GM12864 (cell line): ENCODE measurements around the gene PUM1.
"Not testable (repeated sequence)": the region's sequence is repeated elsewhere in the genome, so short reads cannot be mapped to it uniquely, and the experiment has no call there.

ENCODE experiments used
- DNase-seq: peaks from one replicate; pipeline ENCODE4 v3.0.0-alpha.2; 2011; ENCODE audit warnings: low read depth
- H3K4me3 ChIP-seq: 2 replicates; pipeline ENCODE4 v1.5.1; 2011; ENCODE audit warnings: mild to moderate bottlenecking, low read depth, low read length, control low read depth
- TF ChIP-seq, protein P1 (sequence below): IDR thresholded peaks from 2 replicates; pipeline ENCODE4 v1.5.1; 2011; ENCODE audit warnings: low read depth, mild to moderate bottlenecking, moderate library complexity, low read length, control low read depth, inconsistent platforms; ENCODE audit errors: missing control alignments

The PUM1 gene

DNA sequence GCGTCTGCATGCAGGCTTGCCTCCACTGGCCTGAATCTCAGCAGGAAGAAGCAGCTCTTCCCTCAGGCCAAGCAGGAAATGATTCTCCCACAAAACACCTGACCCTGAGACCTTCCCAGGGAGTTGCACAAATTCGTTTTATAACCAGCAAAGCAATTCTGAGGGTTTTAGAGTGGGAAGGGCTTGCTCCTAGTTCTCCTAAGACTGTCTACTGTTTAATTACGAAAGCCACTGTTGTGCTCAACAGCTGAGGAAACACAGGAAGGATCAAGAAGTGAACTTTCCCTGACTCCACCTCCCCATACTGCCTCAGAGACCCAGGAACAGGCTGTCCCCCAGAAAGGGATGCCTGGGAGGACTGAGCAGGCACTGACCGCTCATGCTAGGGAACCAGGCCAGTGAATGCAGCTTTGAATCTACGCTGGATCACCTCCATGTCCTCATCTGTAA lies 37.0 kb upstream of the PUM1 start:
- TF ChIP-seq, protein P1, sequence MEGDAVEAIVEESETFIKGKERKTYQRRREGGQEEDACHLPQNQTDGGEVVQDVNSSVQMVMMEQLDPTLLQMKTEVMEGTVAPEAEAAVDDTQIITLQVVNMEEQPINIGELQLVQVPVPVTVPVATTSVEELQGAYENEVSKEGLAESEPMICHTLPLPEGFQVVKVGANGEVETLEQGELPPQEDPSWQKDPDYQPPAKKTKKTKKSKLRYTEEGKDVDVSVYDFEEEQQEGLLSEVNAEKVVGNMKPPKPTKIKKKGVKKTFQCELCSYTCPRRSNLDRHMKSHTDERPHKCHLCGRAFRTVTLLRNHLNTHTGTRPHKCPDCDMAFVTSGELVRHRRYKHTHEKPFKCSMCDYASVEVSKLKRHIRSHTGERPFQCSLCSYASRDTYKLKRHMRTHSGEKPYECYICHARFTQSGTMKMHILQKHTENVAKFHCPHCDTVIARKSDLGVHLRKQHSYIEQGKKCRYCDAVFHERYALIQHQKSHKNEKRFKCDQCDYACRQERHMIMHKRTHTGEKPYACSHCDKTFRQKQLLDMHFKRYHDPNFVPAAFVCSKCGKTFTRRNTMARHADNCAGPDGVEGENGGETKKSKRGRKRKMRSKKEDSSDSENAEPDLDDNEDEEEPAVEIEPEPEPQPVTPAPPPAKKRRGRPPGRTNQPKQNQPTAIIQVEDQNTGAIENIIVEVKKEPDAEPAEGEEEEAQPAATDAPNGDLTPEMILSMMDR, result no peak
- no peak overlapping the region for H3K4me3 ChIP-seq
- DNase-seq, result no peak

DNA sequence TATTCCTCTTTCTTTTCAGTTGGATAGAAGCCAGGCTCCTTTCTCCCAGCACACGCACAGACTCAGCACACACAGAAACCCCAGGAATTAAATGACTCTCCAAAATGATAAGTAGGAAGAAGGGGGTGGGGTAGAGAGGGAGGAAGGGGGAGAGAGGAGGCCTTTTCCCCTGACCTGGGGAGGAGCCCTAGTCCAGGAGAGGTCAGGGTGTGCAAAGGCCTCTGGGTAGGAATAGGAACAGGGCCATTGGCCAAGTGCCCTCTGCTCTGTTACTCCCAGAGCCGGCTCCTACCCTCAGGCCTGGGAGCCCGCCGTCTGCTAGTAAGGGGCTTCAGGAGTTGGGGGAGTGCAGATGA lies 35.6 kb upstream of the PUM1 start:
- TF ChIP-seq, protein P1, result no peak
- H3K4me3 ChIP-seq, result no peak overlapping the region
- no peak for DNase-seq

- H3K4me3 ChIP-seq, result no peak overlapping the region
- DNase-seq, result no peak
- TF ChIP-seq, protein P1, result no peak
Measured at GRCh38 chr1:31099293-31100032, 33.9 kb upstream of the PUM1 start.

DNA sequence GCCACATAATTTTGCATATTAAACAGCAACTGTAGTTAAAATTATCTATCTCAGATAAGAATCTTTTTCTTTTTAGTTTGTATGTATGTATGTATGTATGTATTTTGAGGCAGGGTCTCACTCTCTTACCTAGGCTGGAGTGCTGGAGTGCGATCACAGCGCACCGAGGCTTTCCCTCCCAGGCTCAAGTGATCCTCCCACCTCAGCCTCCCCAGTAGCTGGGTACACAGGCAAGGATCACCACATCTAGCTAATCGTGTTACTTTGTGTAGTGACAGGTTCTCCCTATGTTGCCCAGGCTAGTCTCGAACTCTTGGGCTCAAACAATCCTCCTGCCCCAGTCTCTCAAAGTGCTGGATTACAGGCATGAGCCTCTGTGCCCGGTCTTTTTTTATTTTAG lies 30.5 kb upstream of the PUM1 start:
- TF ChIP-seq, protein P1, result no peak
- H3K4me3 ChIP-seq, result no peak overlapping the region

GRCh38 chr1:31095298-31095981 lies 29.9 kb upstream of the PUM1 start:
- DNase-seq, result no peak
- TF ChIP-seq, protein P1, result no peak
- no peak overlapping the region for H3K4me3 ChIP-seq

More for the DNA sequence above, 30.5 kb upstream of the PUM1 start:
- DNase-seq, result no peak

DNA sequence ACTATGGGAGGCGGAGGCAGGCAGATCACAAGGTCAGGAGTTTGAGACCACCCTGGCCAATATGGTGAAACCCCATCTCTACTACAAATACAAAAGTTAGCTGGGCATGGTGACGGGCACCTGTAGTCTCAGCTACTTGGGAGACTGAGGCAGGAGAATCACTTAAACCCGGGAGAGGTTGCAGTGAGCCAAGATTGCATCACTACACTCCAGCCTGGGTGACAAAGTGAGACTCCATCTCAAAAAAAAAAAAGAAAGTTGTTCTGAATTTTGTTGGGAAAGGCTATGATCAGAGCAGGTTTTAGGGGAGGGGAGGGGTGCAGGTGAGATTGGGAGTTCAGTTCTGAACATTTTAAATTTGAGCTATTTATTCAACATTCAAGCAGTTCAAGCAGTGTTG lies 22.6 kb upstream of the PUM1 start:
- DNase-seq, H3K4me3 ChIP-seq: not testable (repeated sequence)

GRCh38 chr1:31084782-31085569 lies 19.5 kb upstream of the PUM1 start:
- no peak for DNase-seq
- H3K4me3 ChIP-seq, result no peak overlapping the region
- TF ChIP-seq, protein P1, result no peak
